ENCODE measurements around the gene TGFBRAP1.

TGFBRAP1 gene

GRCh38 chr2:105243961-105244360 is 85.6 kb downstream of the TGFBRAP1 start:
- peak; percentile 60 for TF ChIP-seq CTCF (IDR thresholded peaks at IDR 0.05; ENCODE audit: low read depth, low read length, missing control alignments)
- no peak for DNase-seq (ENCODE audit: extremely low read depth, low read depth)
- H3K4me3 ChIP-seq (replicated peaks; ENCODE audit: low read depth, low read length): no peak overlapping the region

GRCh38 chr2:105242286-105242993 is 87.1 kb downstream of the TGFBRAP1 start:
- H3K4me3 ChIP-seq (replicated peaks; ENCODE audit: low read depth, low read length): no peak overlapping the region
- DNase-seq (ENCODE audit: extremely low read depth, low read depth): no peak
- TF ChIP-seq CTCF (IDR thresholded peaks at IDR 0.05; ENCODE audit: low read depth, low read length, missing control alignments): no peak

GRCh38 chr2:105241443-105241842 is 88.1 kb downstream of the TGFBRAP1 start, which contains the start of gene GPR45:
GPR45 (plus strand) TSS chr2:105241743; CDS start chr2:105241859, 116 bp downstream.
- no peak for DNase-seq (ENCODE audit: extremely low read depth, low read depth)
- TF ChIP-seq CTCF (IDR thresholded peaks at IDR 0.05; ENCODE audit: low read depth, low read length, missing control alignments): no peak
- H3K4me3 ChIP-seq (replicated peaks; ENCODE audit: low read depth, low read length): no peak within 1 kb of the TSS

GRCh38 chr2:105239924-105240323 is 89.6 kb downstream of the TGFBRAP1 start:
- TF ChIP-seq CTCF (IDR thresholded peaks at IDR 0.05; ENCODE audit: low read depth, low read length, missing control alignments): no peak

GRCh38 chr2:105238664-105239240 is 90.8 kb downstream of the TGFBRAP1 start:
- TF ChIP-seq CTCF (IDR thresholded peaks at IDR 0.05; ENCODE audit: low read depth, low read length, missing control alignments): no peak
- H3K4me3 ChIP-seq (replicated peaks; ENCODE audit: low read depth, low read length): no peak overlapping the region
- no peak for DNase-seq (ENCODE audit: extremely low read depth, low read depth)

More at GRCh38 chr2:105239924-105240323, 89.6 kb downstream of the TGFBRAP1 start:
- peak; percentile 66 for DNase-seq (ENCODE audit: extremely low read depth, low read depth)
- no peak overlapping the region for H3K4me3 ChIP-seq (replicated peaks; ENCODE audit: low read depth, low read length)

GRCh38 chr2:105237045-105237765 is 92.3 kb downstream of the TGFBRAP1 start:
- H3K4me3 ChIP-seq (replicated peaks; ENCODE audit: low read depth, low read length): no peak overlapping the region
- no peak for TF ChIP-seq CTCF (IDR thresholded peaks at IDR 0.05; ENCODE audit: low read depth, low read length, missing control alignments)

More at GRCh38 chr2:105237045-105237765, 92.3 kb downstream of the TGFBRAP1 start:
- no peak for DNase-seq (ENCODE audit: extremely low read depth, low read depth)
